Measurements from ENCODE around the gene HLCS. TPM values are rescaled to one million over a fixed set of nuclear protein-coding genes. Genes with fewer than 3 reads are reported as not detected.

Gene HLCS
- total and polyA plus RNA-seq, 2 donors (not counting 3 experiments of a cell fraction or from before 2014, with no cell fraction given): 6.7 to 17.2 TPM

- intact Hi-C loops (cut with micrococcal nuclease): no loop called here
- BruUV-seq (replicated peaks): no TSS peak
- H3K4me3 ChIP-seq (replicated peaks in 1 of 3; ENCODE audit: insufficient read depth in 1 of 3, low read depth in 1 of 3, low read length in 3 of 3): no peak overlapping the region
- no peaks in the 10 kb centered on the region for H3K9me3 ChIP-seq (replicated peaks; ENCODE audit: control insufficient read depth, insufficient read depth, low read length)
- no peak for TF ChIP-seq GATA2 (IDR thresholded peaks at IDR 0.05; ENCODE audit: insufficient read depth, insufficient read length, low read depth, low read length)
- no peak for TF ChIP-seq POLR2A (IDR thresholded peaks at IDR 0.05; ENCODE audit: low read depth, low read length)
- no peak for TF ChIP-seq FOS (IDR thresholded peaks at IDR 0.05; ENCODE audit: borderline replicate concordance, insufficient read depth, low read length)
- TF ChIP-seq CTCF (IDR thresholded peaks at IDR 0.05; ENCODE audit: extremely low read depth in 1 of 2, insufficient read depth in 1 of 2, low read depth in 1 of 2, low read length in 2 of 2): no peak
- TF ChIP-seq JUN (IDR thresholded peaks at IDR 0.05; ENCODE audit: borderline replicate concordance, insufficient read depth, insufficient read length, low read depth): no peak
- no peak for TF ChIP-seq POLR2AphosphoS5 (IDR thresholded peaks at IDR 0.05; ENCODE audit: insufficient read depth, low read depth, low read length)
- no peak overlapping the region for H3K9ac ChIP-seq (replicated peaks; ENCODE audit: extremely low read depth, insufficient read depth, low read length)
- H3K36me3 ChIP-seq (ENCODE audit: control insufficient read depth in 2 of 2, extremely low read depth in 1 of 2, insufficient read depth in 2 of 2, low read length in 2 of 2): no peaks in the 10 kb centered on the region
- no peaks in the 10 kb centered on the region for H4K20me1 ChIP-seq (replicated peaks; ENCODE audit: control insufficient read depth, extremely low read depth, insufficient read depth, low read length)
- H3K4me1 ChIP-seq (ENCODE audit: control insufficient read depth, extremely low read depth, insufficient read depth, low read length): no peaks in the 10 kb centered on the region
- H3K4me2 ChIP-seq (ENCODE audit: insufficient read depth, low read length): no peak overlapping the region
- no peak overlapping the region for H3K27ac ChIP-seq (ENCODE audit: insufficient read depth, low read depth, low read length)
- no peaks in the 10 kb centered on the region for H3K27me3 ChIP-seq (ENCODE audit: control insufficient read depth in 2 of 2, insufficient read depth in 2 of 2, low read length in 2 of 2)
- no peak overlapping the region for H2AFZ ChIP-seq (ENCODE audit: low read depth, low read length)
- FAIRE-seq (no peak), DNase-seq (ENCODE audit: low read depth, low spot score) (no peak)
- CTCF ChIA-PET: interaction anchor here (1.0 kb wide), 1 partner anchor 14 kb away, joined by 3 read pairs; no protein-coding TSS in a partner anchor
- POLR2A ChIA-PET: no interaction called here
- H3K9me1 ChIP-seq (replicated peaks; ENCODE audit: control insufficient read depth, extremely low read depth, insufficient read depth, low read length): no peaks in the 10 kb centered on the region
- dilution Hi-C loops (cut with MboI; ENCODE audit: extremely low pct_ligation_motif_present, low sequenced_read_pairs): no loop called here
- no peaks in the 10 kb centered on the region for H3K79me2 ChIP-seq (ENCODE audit: control insufficient read depth, insufficient read depth, low read length)
These were observed 86.6 kb downstream of the HLCS start for GRCh38 chr21:36879827-36880226.

DNA sequence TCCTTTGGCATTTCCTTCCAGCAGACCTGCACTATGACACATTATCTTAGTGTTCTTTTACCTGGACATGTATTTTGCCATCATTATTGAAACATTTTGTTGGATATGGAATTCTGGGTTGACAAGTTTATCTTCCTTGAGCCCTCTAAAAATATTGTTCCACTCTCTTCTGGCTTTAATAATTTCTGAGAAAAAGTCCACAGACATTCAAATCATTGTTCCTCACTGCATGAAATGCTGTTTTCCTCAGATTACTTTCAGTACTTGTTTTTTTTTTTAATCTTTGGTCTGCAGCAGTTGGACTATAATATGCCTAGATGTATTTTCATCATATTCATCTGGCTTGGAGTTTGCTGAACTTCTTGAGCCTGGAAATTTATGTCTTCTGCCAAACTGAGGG is 88.7 kb downstream of the HLCS start:
- POLR2A ChIA-PET: no interaction called here
- dilution Hi-C loops (cut with MboI; ENCODE audit: extremely low pct_ligation_motif_present, low sequenced_read_pairs) (no loop called here), intact Hi-C loops (cut with micrococcal nuclease) (no loop called here)
- H3K9me3 ChIP-seq (replicated peaks; ENCODE audit: control insufficient read depth, insufficient read depth, low read length): no peaks in the 10 kb centered on the region
- H2AFZ ChIP-seq (ENCODE audit: low read depth, low read length): no peak overlapping the region
- TF ChIP-seq EZH2 (IDR thresholded peaks at IDR 0.05; ENCODE audit: borderline replicate concordance, low read depth, low read length, severe bottlenecking): no peak
- TF ChIP-seq MYC (IDR thresholded peaks at IDR 0.05; ENCODE audit: low read depth, low read length): no peak
- TF ChIP-seq, protein P1, sequence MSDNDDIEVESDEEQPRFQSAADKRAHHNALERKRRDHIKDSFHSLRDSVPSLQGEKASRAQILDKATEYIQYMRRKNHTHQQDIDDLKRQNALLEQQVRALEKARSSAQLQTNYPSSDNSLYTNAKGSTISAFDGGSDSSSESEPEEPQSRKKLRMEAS (IDR thresholded peaks at IDR 0.05; ENCODE audit: insufficient read depth, insufficient read length): no peak
- no peak for TF ChIP-seq POLR2AphosphoS5 (IDR thresholded peaks at IDR 0.05; ENCODE audit: insufficient read depth, low read depth, low read length)
- TF ChIP-seq JUN (IDR thresholded peaks at IDR 0.05; ENCODE audit: borderline replicate concordance, insufficient read depth, insufficient read length, low read depth): no peak
- TF ChIP-seq FOS (IDR thresholded peaks at IDR 0.05; ENCODE audit: borderline replicate concordance, insufficient read depth, low read length): no peak
- no peak for TF ChIP-seq GATA2 (IDR thresholded peaks at IDR 0.05; ENCODE audit: insufficient read depth, insufficient read length, low read depth, low read length)
- no peak for TF ChIP-seq POLR2A (IDR thresholded peaks at IDR 0.05; ENCODE audit: low read depth, low read length)
- no peak for TF ChIP-seq CTCF (IDR thresholded peaks at IDR 0.05; ENCODE audit: extremely low read depth in 1 of 2, insufficient read depth in 1 of 2, low read depth in 1 of 2, low read length in 2 of 2)
- no peak overlapping the region for H3K9ac ChIP-seq (replicated peaks; ENCODE audit: extremely low read depth, insufficient read depth, low read length)
- FAIRE-seq (no peak), DNase-seq (ENCODE audit: low read depth, low spot score) (no peak)
- no peaks in the 10 kb centered on the region for H3K79me2 ChIP-seq (ENCODE audit: control insufficient read depth, insufficient read depth, low read length)
- H3K4me2 ChIP-seq (ENCODE audit: insufficient read depth, low read length): no peak overlapping the region
- H4K20me1 ChIP-seq (replicated peaks; ENCODE audit: control insufficient read depth, extremely low read depth, insufficient read depth, low read length): no peaks in the 10 kb centered on the region
- H3K4me1 ChIP-seq (ENCODE audit: control insufficient read depth, extremely low read depth, insufficient read depth, low read length): no peaks in the 10 kb centered on the region
- H3K9me1 ChIP-seq (replicated peaks; ENCODE audit: control insufficient read depth, extremely low read depth, insufficient read depth, low read length): no peaks in the 10 kb centered on the region
- H3K27me3 ChIP-seq (ENCODE audit: control insufficient read depth in 2 of 2, insufficient read depth in 2 of 2, low read length in 2 of 2): no peaks in the 10 kb centered on the region
- BruUV-seq (replicated peaks): no TSS peak
- CTCF ChIA-PET: no interaction called here
- no peak overlapping the region for H3K4me3 ChIP-seq (replicated peaks in 1 of 3; ENCODE audit: insufficient read depth in 1 of 3, low read depth in 1 of 3, low read length in 3 of 3)
- H3K27ac ChIP-seq (ENCODE audit: insufficient read depth, low read depth, low read length): no peak overlapping the region
- H3K36me3 ChIP-seq (ENCODE audit: control insufficient read depth in 2 of 2, extremely low read depth in 1 of 2, insufficient read depth in 2 of 2, low read length in 2 of 2): no peaks in the 10 kb centered on the region

Data from endothelial cell of umbilical vein (primary cell).